SU-DHL-6 (cell line): ENCODE results near the gene CPT2.
A peak's percentile ranks its signal among the peaks of the same experiment; 100 is the strongest.
"Not testable (repeated sequence)": the region's sequence is repeated elsewhere in the genome, so short reads cannot be mapped to it uniquely, and the experiment has no call there.

Source experiments
- H2AFZ ChIP-seq: fragments of 200-600 bp; sonication (generic); 2 replicates; pipeline ENCODE4 v1.6.1; 2014; ENCODE audit warnings: low read depth, mild to moderate bottlenecking, moderate library complexity, mixed read lengths, antibody characterized with exemption, low read length; ENCODE audit not compliant: severe bottlenecking
- H3F3A ChIP-seq: fragments of 200-600 bp; shearing (Covaris generic); 2 replicates; pipeline ENCODE4 v1.6.0; 2016; ENCODE audit warnings: antibody characterized with exemption, mild to moderate bottlenecking; ENCODE audit not compliant: insufficient read depth
- H3K27ac ChIP-seq: fragments of 200-600 bp; sonication (generic); 2 replicates; pipeline ENCODE4 v1.5.1; 2016; ENCODE audit warnings: low read depth, mild to moderate bottlenecking, low read length, moderate library complexity, mixed read lengths
- H3K27me3 ChIP-seq: fragments of 200-600 bp; sonication (generic), shearing (Covaris generic); 2 replicates; pipeline ENCODE4 v1.6.0; 2014; ENCODE audit warnings: mild to moderate bottlenecking, low read length
- H3K36me3 ChIP-seq: fragments of 200-600 bp; sonication (generic); 2 replicates; pipeline ENCODE4 v1.6.1; 2014; ENCODE audit warnings: mild to moderate bottlenecking, low read length, mixed read lengths
- H3K4me2 ChIP-seq: fragments of 300-600, 200-600 bp; shearing (Covaris generic), sonication (generic); 2 replicates; pipeline ENCODE4 v1.6.0; 2014; ENCODE audit warnings: low read length, low read depth, mild to moderate bottlenecking; ENCODE audit not compliant: poor library complexity, severe bottlenecking
- H3K4me3 ChIP-seq: fragments of 200-600 bp; sonication (generic); 2 replicates; pipeline ENCODE4 v1.5.1; 2014; ENCODE audit warnings: antibody characterized with exemption, low read length, mild to moderate bottlenecking, mixed read lengths; ENCODE audit not compliant: insufficient read depth, poor library complexity, severe bottlenecking
- H3K79me2 ChIP-seq: fragments of 200-600 bp; sonication (generic); 2 replicates; pipeline ENCODE4 v1.6.1; 2014; ENCODE audit warnings: mild to moderate bottlenecking, low read length, moderate library complexity; ENCODE audit not compliant: insufficient read depth
- H3K9ac ChIP-seq: fragments of 200-600 bp; sonication (generic); 2 replicates; pipeline ENCODE4 v1.7.0; 2014; ENCODE audit warnings: mild to moderate bottlenecking, low read length
- H3K9me2 ChIP-seq: fragments of 200-600 bp; sonication (generic); replicated peaks from 2 replicates; pipeline ENCODE4 v1.6.1; 2014; ENCODE audit warnings: low read length; ENCODE audit not compliant: insufficient read depth
- H3K9me3 ChIP-seq: fragments of 200-600 bp; sonication (generic); 2 replicates; pipeline ENCODE4 v1.6.1; 2014; ENCODE audit warnings: low read length, mixed read lengths; ENCODE audit not compliant: insufficient read depth
- H4K20me1 ChIP-seq: fragments of 200-600 bp; sonication (generic); 2 replicates; pipeline ENCODE4 v1.6.1; 2014; ENCODE audit warnings: low read depth, mild to moderate bottlenecking, antibody characterized with exemption, low read length, moderate library complexity, mixed read lengths
- EZH2phosphoT487 ChIP-seq: fragments of 200-600 bp; sonication (generic), shearing (Covaris generic); conservative IDR thresholded peaks from 2 replicates; pipeline ENCODE4 v1.6.1; 2018; ENCODE audit warnings: mild to moderate bottlenecking, antibody characterized with exemption, low read length, moderate library complexity, mixed read lengths
- TF ChIP-seq, protein P1 (sequence below): fragments of 200-600 bp; sonication (generic); IDR thresholded peaks from one replicate; pipeline ENCODE4 v1.5.1; 2017; ENCODE audit warnings: antibody characterized with exemption, mild to moderate bottlenecking, low read length, moderate library complexity; ENCODE audit not compliant: insufficient read depth, poor library complexity, severe bottlenecking

CPT2 gene

GRCh38 chr1:53198241-53198651 is 1.6 kb downstream of the CPT2 start:
- Histone ChIP-seq H3K27me3 (no peaks in the 10 kb centered on the region), H3K36me3 (peaks cover 9% of the 10 kb centered on the region), H3F3A (peaks cover 3% of the 10 kb centered on the region; the same call in 1 of the 2 replicates), H3K9ac (no peak overlapping the region), H3K27ac (no peak overlapping the region), H3K79me2 (no peaks in the 10 kb centered on the region), H3K4me3 (no peak overlapping the region), H4K20me1 (no peaks in the 10 kb centered on the region), H3K9me2 (no peaks in the 10 kb centered on the region), H3K9me3 (no peaks in the 10 kb centered on the region), H2AFZ (no peak overlapping the region), H3K4me2 (peak overlapping the region; percentile 90)
- TF ChIP-seq EZH2phosphoT487, result no peak
- TF ChIP-seq, protein P1, sequence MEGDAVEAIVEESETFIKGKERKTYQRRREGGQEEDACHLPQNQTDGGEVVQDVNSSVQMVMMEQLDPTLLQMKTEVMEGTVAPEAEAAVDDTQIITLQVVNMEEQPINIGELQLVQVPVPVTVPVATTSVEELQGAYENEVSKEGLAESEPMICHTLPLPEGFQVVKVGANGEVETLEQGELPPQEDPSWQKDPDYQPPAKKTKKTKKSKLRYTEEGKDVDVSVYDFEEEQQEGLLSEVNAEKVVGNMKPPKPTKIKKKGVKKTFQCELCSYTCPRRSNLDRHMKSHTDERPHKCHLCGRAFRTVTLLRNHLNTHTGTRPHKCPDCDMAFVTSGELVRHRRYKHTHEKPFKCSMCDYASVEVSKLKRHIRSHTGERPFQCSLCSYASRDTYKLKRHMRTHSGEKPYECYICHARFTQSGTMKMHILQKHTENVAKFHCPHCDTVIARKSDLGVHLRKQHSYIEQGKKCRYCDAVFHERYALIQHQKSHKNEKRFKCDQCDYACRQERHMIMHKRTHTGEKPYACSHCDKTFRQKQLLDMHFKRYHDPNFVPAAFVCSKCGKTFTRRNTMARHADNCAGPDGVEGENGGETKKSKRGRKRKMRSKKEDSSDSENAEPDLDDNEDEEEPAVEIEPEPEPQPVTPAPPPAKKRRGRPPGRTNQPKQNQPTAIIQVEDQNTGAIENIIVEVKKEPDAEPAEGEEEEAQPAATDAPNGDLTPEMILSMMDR, result no peak

GRCh38 chr1:53203466-53203865 is 6.8 kb downstream of the CPT2 start:
- H3K79me2 ChIP-seq, result no peaks in the 10 kb centered on the region
- H3K9me2 ChIP-seq, result no peaks in the 10 kb centered on the region
- H3K27ac ChIP-seq, result no peak overlapping the region
- H3K9ac ChIP-seq, result no peak overlapping the region
- no peaks in the 10 kb centered on the region for H4K20me1 ChIP-seq
- no peak for TF ChIP-seq EZH2phosphoT487
- TF ChIP-seq, protein P1, result no peak
- peaks cover 3% of the 10 kb centered on the region; the same call in 1 of the 2 replicates for H3F3A ChIP-seq
- H3K9me3 ChIP-seq, result peaks cover 20% of the 10 kb centered on the region; the same call in 1 of the 2 replicates
- H3K27me3 ChIP-seq, result no peaks in the 10 kb centered on the region
- H3K36me3 ChIP-seq, result peaks cover 57% of the 10 kb centered on the region
- H2AFZ ChIP-seq, result no peak overlapping the region
- no peak overlapping the region for H3K4me2 ChIP-seq
- no peak overlapping the region for H3K4me3 ChIP-seq

- H3K36me3 ChIP-seq, result peaks cover 63% of the 10 kb centered on the region
- H3K79me2 ChIP-seq, H2AFZ ChIP-seq, H3K4me2 ChIP-seq, H3K27me3 ChIP-seq, H3F3A ChIP-seq, H4K20me1 ChIP-seq, H3K9me2 ChIP-seq, H3K9ac ChIP-seq, H3K4me3 ChIP-seq, H3K27ac ChIP-seq: not testable (repeated sequence)
- peaks cover 20% of the 10 kb centered on the region; the same call in 1 of the 2 replicates for H3K9me3 ChIP-seq
Measured at GRCh38 chr1:53205496-53205895, 8.9 kb downstream of the CPT2 start.

DNA sequence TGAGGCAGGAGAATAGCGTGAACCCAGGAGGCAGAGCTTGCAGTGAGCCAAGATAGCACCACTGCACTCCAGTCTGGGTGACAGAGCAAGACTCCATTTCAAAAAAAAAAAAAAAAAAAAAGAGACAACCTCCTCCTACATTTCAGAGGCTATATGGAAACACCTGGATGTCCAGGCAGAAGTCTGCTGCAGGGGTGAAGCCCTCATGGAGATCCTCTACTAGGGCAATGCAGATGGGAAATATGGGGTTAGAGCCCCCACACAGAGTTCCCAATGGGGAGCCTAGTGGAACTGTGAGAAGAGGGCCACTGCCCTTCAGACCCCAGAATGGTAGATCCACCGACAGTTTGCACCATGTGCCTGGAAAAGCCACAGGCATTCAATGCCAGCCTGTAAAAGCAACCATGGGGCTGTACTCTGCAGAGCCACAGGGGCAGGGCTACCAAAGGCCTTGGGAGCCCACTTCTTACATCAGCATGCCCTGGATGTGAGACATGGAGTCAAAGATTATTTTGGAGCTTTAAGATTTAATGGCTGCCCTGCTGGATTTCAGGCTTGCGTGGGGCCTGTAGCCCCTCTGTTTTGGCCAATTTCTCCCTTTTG is 9.6 kb downstream of the CPT2 start:
- not testable (repeated sequence) for H2AFZ ChIP-seq

More for the DNA sequence above, 9.6 kb downstream of the CPT2 start:
- not testable (repeated sequence) for H3K79me2 ChIP-seq, H3K27ac ChIP-seq, H3K9ac ChIP-seq, H3K4me2 ChIP-seq, H3K9me2 ChIP-seq, H3K4me3 ChIP-seq, H4K20me1 ChIP-seq, H3K27me3 ChIP-seq, H3F3A ChIP-seq
- Histone ChIP-seq H3K9me3 (peaks cover 20% of the 10 kb centered on the region; the same call in 1 of the 2 replicates), H3K36me3 (peaks cover 63% of the 10 kb centered on the region)
